A673 (cell line): ENCODE data around the gene FAH.

Source experiments
- CTCF ChIP-seq: fragments of 300-800, 200-600 bp; sonication (generic); conservative IDR thresholded peaks from 2 replicates; pipeline ENCODE4 v1.5.1; 2017; ENCODE audit warnings: low read depth, mild to moderate bottlenecking, antibody characterized with exemption, low read length, moderate library complexity, mixed read lengths
- EZH2 ChIP-seq: fragments of 200-600 bp; sonication (generic); IDR thresholded peaks from 2 replicates; pipeline ENCODE4 v1.6.1; 2017; ENCODE audit warnings: borderline replicate concordance, low read depth, mild to moderate bottlenecking, mixed read lengths, antibody characterized with exemption, low read length; ENCODE audit not compliant: poor library complexity, severe bottlenecking

- TF ChIP-seq CTCF (no peak), EZH2 (no peak)
These were observed 1.2 kb upstream of the FAH start for GRCh38 chr15:80151576-80151975.
